Mesendoderm (in vitro differentiated cells): ENCODE data around the gene FCMR.

ENCODE experiments used
- DNase-seq: peaks from one replicate; pipeline ENCODE4 v3.0.0; 2013
- H2AK5ac ChIP-seq: 2 replicates; pipeline ENCODE4 v1.6.1; 2013; ENCODE audit warnings: low read length, inconsistent platforms
- H2BK120ac ChIP-seq: 2 replicates; pipeline ENCODE4 v1.6.1; 2013; ENCODE audit warnings: low read depth, mild to moderate bottlenecking, low read length, moderate library complexity, mixed read lengths
- H2BK15ac ChIP-seq: replicated peaks from 2 replicates; pipeline ENCODE4 v1.6.1; 2013; ENCODE audit warnings: low read depth, mild to moderate bottlenecking, moderate library complexity
- H2BK5ac ChIP-seq: 2 replicates; pipeline ENCODE4 v1.6.1; 2013; ENCODE audit warnings: low read length, inconsistent platforms
- H3K18ac ChIP-seq: 2 replicates; pipeline ENCODE4 v1.6.1; 2013; ENCODE audit warnings: mild to moderate bottlenecking, low read length, mixed read lengths
- H3K23ac ChIP-seq: one replicate; pipeline ENCODE4 v1.6.1; 2013; ENCODE audit warnings: low read length
- H3K27ac ChIP-seq: 2 replicates; pipeline ENCODE4 v1.5.1; 2013; ENCODE audit warnings: low read depth, mild to moderate bottlenecking, inconsistent platforms, low read length, moderate library complexity
- H3K27me3 ChIP-seq: 2 replicates; pipeline ENCODE4 v1.6.1; 2013; ENCODE audit warnings: low read length, control low read depth, mild to moderate bottlenecking, inconsistent platforms; ENCODE audit not compliant: insufficient read depth, poor library complexity
- H3K36me3 ChIP-seq: 2 replicates; pipeline ENCODE4 v1.6.1; 2013; ENCODE audit warnings: low read length, inconsistent platforms; ENCODE audit not compliant: control insufficient read depth, insufficient read depth
- H3K4ac ChIP-seq: one replicate; pipeline ENCODE4 v1.6.1; 2013; ENCODE audit warnings: low read depth, mild to moderate bottlenecking, low read length, moderate library complexity
- H3K4me1 ChIP-seq: 2 replicates; pipeline ENCODE4 v1.6.1; 2013; ENCODE audit warnings: low read depth, low read length, inconsistent platforms; ENCODE audit not compliant: control insufficient read depth
- H3K4me2 ChIP-seq: 2 replicates; pipeline ENCODE4 v1.6.1; 2013; ENCODE audit warnings: low read length
- H3K4me3 ChIP-seq: 2 replicates; pipeline ENCODE4 v1.5.1; 2013; ENCODE audit warnings: mild to moderate bottlenecking, low read length
- H3K56ac ChIP-seq: one replicate; pipeline ENCODE4 v1.6.1; 2013; ENCODE audit warnings: low read length
- H3K79me1 ChIP-seq: 2 replicates; pipeline ENCODE4 v1.6.1; 2013; ENCODE audit warnings: low read length, inconsistent platforms
- H3K79me2 ChIP-seq: 2 replicates; pipeline ENCODE4 v1.6.1; 2013; ENCODE audit warnings: mild to moderate bottlenecking, low read length; ENCODE audit not compliant: control insufficient read depth, insufficient read depth
- H3K9ac ChIP-seq: 2 replicates; pipeline ENCODE4 v1.6.1; 2013; ENCODE audit warnings: low read length, inconsistent platforms
- H4K5ac ChIP-seq: one replicate; pipeline ENCODE4 v1.6.1; 2013; ENCODE audit warnings: low read length
- H4K8ac ChIP-seq: one replicate; pipeline ENCODE4 v1.6.1; 2013; ENCODE audit warnings: low read depth, mild to moderate bottlenecking, control low read depth, low read length, moderate library complexity
- WGBS: extraction: QIAGEN DNeasy Blood & Tissue Kit; methylation state at CpG from one replicate; pipeline ENCODE4 v1.1.7; 2013; ENCODE audit warnings: low lambda C conversion rate, missing lambda C conversion rate; ENCODE audit not compliant: insufficient coverage; ENCODE audit errors: extremely low coverage; 5-methylcytosine and 5-hydroxymethylcytosine counted together

FCMR gene

GRCh38 chr1:206880314-206880713, 41.4 kb downstream of the FCMR start:
- H2AK5ac ChIP-seq, result no peak overlapping the region
- no peaks in the 10 kb centered on the region for H3K4me1 ChIP-seq
- no CpG with 5 or more reads among the region's 3 CpGs for WGBS

GRCh38 chr1:206878456-206878855, 43.3 kb downstream of the FCMR start:
- Histone ChIP-seq H3K9ac (no peak overlapping the region), H4K5ac (no peak overlapping the region), H3K36me3 (no peaks in the 10 kb centered on the region), H3K4ac (no peak overlapping the region), H3K4me3 (no peak overlapping the region), H3K4me1 (no peaks in the 10 kb centered on the region), H2BK15ac (no peak overlapping the region), H3K23ac (no peak overlapping the region), H3K27ac (no peak overlapping the region), H3K79me2 (no peaks in the 10 kb centered on the region), H2BK5ac (no peak overlapping the region), H3K18ac (no peak overlapping the region), H4K8ac (no peak overlapping the region), H3K79me1 (no peaks in the 10 kb centered on the region), H3K27me3 (no peaks in the 10 kb centered on the region), H3K56ac (no peak overlapping the region), H2BK120ac (no peak overlapping the region), H3K4me2 (no peak overlapping the region), H2AK5ac (no peak overlapping the region)
- DNase-seq, result peak; percentile 35

More at GRCh38 chr1:206880314-206880713, 41.4 kb downstream of the FCMR start:
- Histone ChIP-seq H4K8ac (no peak overlapping the region), H4K5ac (no peak overlapping the region), H3K79me1 (no peaks in the 10 kb centered on the region), H3K79me2 (no peaks in the 10 kb centered on the region), H2BK15ac (no peak overlapping the region), H2BK120ac (no peak overlapping the region), H3K27ac (no peak overlapping the region), H3K4me3 (no peak overlapping the region), H3K36me3 (no peaks in the 10 kb centered on the region), H3K4ac (no peak overlapping the region), H3K27me3 (no peaks in the 10 kb centered on the region), H3K23ac (no peak overlapping the region), H3K9ac (no peak overlapping the region), H3K18ac (no peak overlapping the region), H2BK5ac (no peak overlapping the region), H3K4me2 (no peak overlapping the region), H3K56ac (no peak overlapping the region)
- no peak for DNase-seq

GRCh38 chr1:206875752-206876377, 45.9 kb downstream of the FCMR start:
- Histone ChIP-seq H3K56ac (no peak overlapping the region), H2BK15ac (no peak overlapping the region), H3K27ac (no peak overlapping the region), H3K4me1 (no peaks in the 10 kb centered on the region), H3K23ac (no peak overlapping the region), H4K5ac (no peak overlapping the region), H2AK5ac (no peak overlapping the region), H3K4me2 (no peak overlapping the region), H2BK120ac (no peak overlapping the region), H3K18ac (no peak overlapping the region), H3K4me3 (no peak overlapping the region), H3K36me3 (no peaks in the 10 kb centered on the region), H3K27me3 (no peaks in the 10 kb centered on the region), H3K9ac (no peak overlapping the region), H4K8ac (no peak overlapping the region), H3K79me2 (no peaks in the 10 kb centered on the region), H2BK5ac (no peak overlapping the region), H3K4ac (no peak overlapping the region), H3K79me1 (no peaks in the 10 kb centered on the region)
- DNase-seq, result no peak
- no CpG with 5 or more reads among the region's 3 CpGs for WGBS

- no CpG with 5 or more reads among the region's 3 CpGs for WGBS
- H3K4me2 ChIP-seq, result no peak overlapping the region
Measured at GRCh38 chr1:206873603-206874188, 48.0 kb downstream of the FCMR start.

GRCh38 chr1:206872139-206872538, 49.6 kb downstream of the FCMR start:
- no peak overlapping the region for H3K27ac ChIP-seq
- no peak overlapping the region for H2AK5ac ChIP-seq
- no peak overlapping the region for H3K23ac ChIP-seq
- no peaks in the 10 kb centered on the region for H3K79me2 ChIP-seq
- H3K18ac ChIP-seq, result no peak overlapping the region
- H3K9ac ChIP-seq, result no peak overlapping the region
- no peak for DNase-seq
- H3K4me2 ChIP-seq, result no peak overlapping the region
- H3K4me1 ChIP-seq, result no peaks in the 10 kb centered on the region
- H3K36me3 ChIP-seq, result no peaks in the 10 kb centered on the region
- no peak overlapping the region for H2BK5ac ChIP-seq
- no CpG with 5 or more reads among the region's 3 CpGs for WGBS
- no peak overlapping the region for H4K8ac ChIP-seq
- no peak overlapping the region for H3K4ac ChIP-seq
- no peak overlapping the region for H2BK120ac ChIP-seq
- H2BK15ac ChIP-seq, result no peak overlapping the region
- no peak overlapping the region for H3K4me3 ChIP-seq
- H3K79me1 ChIP-seq, result no peaks in the 10 kb centered on the region
- H4K5ac ChIP-seq, result no peak overlapping the region
- no peaks in the 10 kb centered on the region for H3K27me3 ChIP-seq
- no peak overlapping the region for H3K56ac ChIP-seq

More at GRCh38 chr1:206873603-206874188, 48.0 kb downstream of the FCMR start:
- no peaks in the 10 kb centered on the region for H3K4me1 ChIP-seq
- H3K4ac ChIP-seq, result no peak overlapping the region
- no peak for DNase-seq
- no peak overlapping the region for H3K56ac ChIP-seq
- no peak overlapping the region for H3K23ac ChIP-seq
- H4K8ac ChIP-seq, result no peak overlapping the region
- H4K5ac ChIP-seq, result no peak overlapping the region
- no peak overlapping the region for H2AK5ac ChIP-seq
- H3K27ac ChIP-seq, result no peak overlapping the region
- no peaks in the 10 kb centered on the region for H3K36me3 ChIP-seq
- H2BK15ac ChIP-seq, result no peak overlapping the region
- no peak overlapping the region for H2BK120ac ChIP-seq
- no peaks in the 10 kb centered on the region for H3K27me3 ChIP-seq
- no peak overlapping the region for H3K18ac ChIP-seq
- H3K9ac ChIP-seq, result no peak overlapping the region
- H3K4me3 ChIP-seq, result no peak overlapping the region
- no peaks in the 10 kb centered on the region for H3K79me2 ChIP-seq
- H2BK5ac ChIP-seq, result no peak overlapping the region
- no peaks in the 10 kb centered on the region for H3K79me1 ChIP-seq

- DNase-seq, result no peak
- H3K27ac ChIP-seq, result no peak overlapping the region
- H3K27me3 ChIP-seq, result no peaks in the 10 kb centered on the region
- H3K9ac ChIP-seq, result no peak overlapping the region
- no peaks in the 10 kb centered on the region for H3K79me1 ChIP-seq
- no peak overlapping the region for H3K4me3 ChIP-seq
- no peak overlapping the region for H3K56ac ChIP-seq
- no peak overlapping the region for H3K4me2 ChIP-seq
- no CpG with 5 or more reads among the region's 1 CpG for WGBS
- H3K4me1 ChIP-seq, result no peaks in the 10 kb centered on the region
- H3K23ac ChIP-seq, result no peak overlapping the region
- H3K18ac ChIP-seq, result no peak overlapping the region
- no peak overlapping the region for H2BK15ac ChIP-seq
- no peak overlapping the region for H2BK120ac ChIP-seq
- no peak overlapping the region for H2BK5ac ChIP-seq
- H4K5ac ChIP-seq, result no peak overlapping the region
- no peak overlapping the region for H3K4ac ChIP-seq
- H3K79me2 ChIP-seq, result no peaks in the 10 kb centered on the region
- H2AK5ac ChIP-seq, result no peak overlapping the region
- H4K8ac ChIP-seq, result no peak overlapping the region
- H3K36me3 ChIP-seq, result no peaks in the 10 kb centered on the region
Measured at GRCh38 chr1:206868264-206868663, 53.5 kb downstream of the FCMR start.
